ENCODE results near the gene ATP6V1B1.

DNA sequence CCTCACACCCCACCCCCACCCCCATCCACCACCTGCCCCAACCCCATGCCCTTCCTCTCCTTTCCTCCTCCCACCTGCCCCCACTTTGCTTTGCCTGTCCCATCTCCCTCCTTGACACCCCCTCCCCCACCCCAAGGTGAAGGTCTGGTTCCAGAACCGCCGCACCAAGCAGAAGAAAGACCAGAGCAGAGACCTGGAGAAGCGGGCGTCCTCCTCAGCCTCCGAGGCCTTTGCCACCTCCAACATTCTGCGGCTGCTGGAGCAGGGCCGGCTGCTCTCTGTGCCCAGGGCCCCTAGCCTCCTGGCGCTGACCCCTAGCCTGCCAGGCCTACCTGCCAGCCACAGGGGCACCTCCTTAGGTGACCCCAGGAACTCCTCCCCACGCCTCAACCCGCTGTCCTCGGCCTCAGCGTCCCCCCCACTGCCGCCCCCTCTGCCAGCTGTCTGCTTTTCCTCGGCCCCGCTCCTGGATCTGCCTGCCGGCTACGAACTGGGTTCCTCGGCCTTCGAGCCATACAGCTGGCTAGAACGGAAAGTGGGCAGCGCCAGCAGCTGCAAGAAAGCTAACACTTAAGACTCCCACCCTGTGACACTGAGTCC lies 3.0 kb upstream of the ATP6V1B1 start:
- TF ChIP-seq, protein P1, sequence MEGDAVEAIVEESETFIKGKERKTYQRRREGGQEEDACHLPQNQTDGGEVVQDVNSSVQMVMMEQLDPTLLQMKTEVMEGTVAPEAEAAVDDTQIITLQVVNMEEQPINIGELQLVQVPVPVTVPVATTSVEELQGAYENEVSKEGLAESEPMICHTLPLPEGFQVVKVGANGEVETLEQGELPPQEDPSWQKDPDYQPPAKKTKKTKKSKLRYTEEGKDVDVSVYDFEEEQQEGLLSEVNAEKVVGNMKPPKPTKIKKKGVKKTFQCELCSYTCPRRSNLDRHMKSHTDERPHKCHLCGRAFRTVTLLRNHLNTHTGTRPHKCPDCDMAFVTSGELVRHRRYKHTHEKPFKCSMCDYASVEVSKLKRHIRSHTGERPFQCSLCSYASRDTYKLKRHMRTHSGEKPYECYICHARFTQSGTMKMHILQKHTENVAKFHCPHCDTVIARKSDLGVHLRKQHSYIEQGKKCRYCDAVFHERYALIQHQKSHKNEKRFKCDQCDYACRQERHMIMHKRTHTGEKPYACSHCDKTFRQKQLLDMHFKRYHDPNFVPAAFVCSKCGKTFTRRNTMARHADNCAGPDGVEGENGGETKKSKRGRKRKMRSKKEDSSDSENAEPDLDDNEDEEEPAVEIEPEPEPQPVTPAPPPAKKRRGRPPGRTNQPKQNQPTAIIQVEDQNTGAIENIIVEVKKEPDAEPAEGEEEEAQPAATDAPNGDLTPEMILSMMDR (IDR thresholded peaks at IDR 0.05) = no peak
- TF ChIP-seq POLR2A (IDR thresholded peaks at IDR 0.05) = no peak
